Naive thymus-derived CD8-positive, alpha-beta T cell (primary cell): Measurements from ENCODE around the gene DNAJC11. TPM values are rescaled to one million over a fixed set of nuclear protein-coding genes. Genes with fewer than 3 reads are reported as not detected.
"Not testable (repeated sequence)": the region's sequence is repeated elsewhere in the genome, so short reads cannot be mapped to it uniquely, and the experiment has no call there.

Source experiments
- ATAC-seq, 2 donors: fragments of 150-1000 bp; cut with Tn5 transposase in 1 of 2; sonication (Bioruptor Pico), chemical (Tn5 transposase) in 1 of 2; 1 replicate in 1 of 2; 2 replicates in 1 of 2; pipeline ENCODE4 v1.10.0; 2021; ENCODE audit warnings: mild to moderate bottlenecking in 2 of 2, moderate library complexity in 2 of 2
- POLR2A ChIA-PET: fragments of 350-600 bp; sonication (Branson Sonifier 250); formaldehyde crosslinking; loops from one replicate; lab custom pipeline; 2021; ENCODE audit warnings: antibody characterized with exemption; lab: Charles Lee
- DNase-seq, 10 donors: peaks; one replicate each; pipeline versions ENCODE4 v3.0.0 to v3.0.0-alpha.2; 2020 to 2022
- H3K27ac Mint-ChIP-seq, 10 donors: one replicate each; pipeline ENCODE4 v1.8.0; 2020 to 2022; ENCODE audit warnings: mild to moderate bottlenecking in 10 of 10, mixed read lengths in 10 of 10, moderate library complexity in 4 of 10, inconsistent platforms in 1 of 10
- H3K27me3 Mint-ChIP-seq, 5 donors: one replicate each; pipeline ENCODE4 v1.8.0; 2021 to 2022; ENCODE audit warnings: mixed read lengths in 5 of 5
- H3K36me3 Mint-ChIP-seq, 3 donors: one replicate each; pipeline ENCODE4 v1.8.0; 2020 to 2022; ENCODE audit warnings: mixed read lengths in 3 of 3, mild to moderate bottlenecking in 2 of 3, inconsistent platforms in 1 of 3
- H3K4me1 Mint-ChIP-seq, 4 donors: one replicate each; pipeline ENCODE4 v1.8.0; 2021 to 2022; ENCODE audit warnings: mixed read lengths in 4 of 4
- H3K4me3 Mint-ChIP-seq, 10 donors: one replicate each; pipeline ENCODE4 v1.8.0; 2020 to 2022; ENCODE audit warnings: mild to moderate bottlenecking in 10 of 10, mixed read lengths in 10 of 10, moderate library complexity in 6 of 10, inconsistent platforms in 1 of 10
- H3K9me3 Mint-ChIP-seq, 9 donors: one replicate each; pipeline ENCODE4 v1.8.0; 2020 to 2022; ENCODE audit warnings: mixed read lengths in 9 of 9, mild to moderate bottlenecking in 3 of 9, inconsistent platforms in 1 of 9, moderate library complexity in 1 of 9
- polyA plus RNA-seq, 3 donors: library from polyadenylated mRNA; unstranded; fragments of 300-500 nt; fragmentation: Illumina TruSeq; gene quantifications; one replicate each; pipeline ENCODE4 v1.2.3, GENCODE V29; 2021
- total RNA-seq, 8 experiments: library from RNA in 2 of 8; stranded (reverse) in 2 of 8; gene quantifications; one replicate each; pipeline ENCODE4 v1.2.3 and lab custom pipeline; 2021 to 2026

The DNAJC11 gene
- total and polyA plus RNA-seq, 5 experiments from 2014 or later, result 13.2 to 47.4 (median 22.5) TPM

DNA sequence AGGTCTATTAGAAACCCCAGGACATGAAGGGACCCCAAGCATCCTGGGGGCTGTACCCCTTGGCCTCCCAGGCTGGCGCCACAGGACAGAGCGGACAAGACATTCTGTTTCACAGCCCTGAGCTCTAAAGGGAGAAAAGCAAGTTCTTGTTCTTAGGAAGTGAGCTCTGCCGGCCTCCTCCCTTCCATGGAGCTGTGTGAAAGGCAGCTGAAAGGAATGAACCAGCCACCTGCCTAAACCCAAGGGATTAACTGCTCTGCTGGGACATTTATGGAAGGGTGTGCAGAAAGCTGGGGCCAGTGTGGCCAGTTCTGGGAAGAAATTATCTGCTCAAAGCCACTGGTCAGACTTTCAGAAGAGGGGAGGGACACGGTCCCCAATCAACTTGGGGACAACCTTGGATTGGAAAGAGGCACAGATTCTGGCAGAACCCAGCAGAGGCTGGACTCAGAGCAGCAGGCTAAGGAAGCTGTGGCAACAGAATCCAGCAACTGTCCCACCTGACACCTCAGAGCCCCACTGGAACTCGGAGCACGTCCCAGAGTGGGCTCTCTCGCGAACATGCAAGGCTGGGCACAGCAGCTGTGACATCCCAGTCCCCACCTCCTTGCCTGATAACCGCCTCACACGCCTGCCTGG lies 101.1 kb downstream of the DNAJC11 start:
- H3K9me3 Mint-ChIP-seq, result no peaks in the 10 kb centered on the region
- no peak for DNase-seq
- no peaks in the 10 kb centered on the region for H3K27me3 Mint-ChIP-seq
- peak overlapping the region; percentile 96 to 99 (median 99) for H3K4me3 Mint-ChIP-seq
- H3K4me1 Mint-ChIP-seq, result peaks cover 21 to 62% (median 61%) of the 10 kb centered on the region in 4 donors
- POLR2A ChIA-PET, result interaction anchor here (0.6 to 7.9 kb wide), 13 partner anchors 8 to 140 kb away, joined by 3 to 156 read pairs (median 6); partner anchors contain the start of genes NOL9, PHF13, TAS1R1 and THAP3
- ATAC-seq, result peak in 1 of 2 donors; percentile 8
- H3K27ac Mint-ChIP-seq, result peak overlapping the region; percentile 91 to 98 (median 97)
- H3K36me3 Mint-ChIP-seq, result peaks cover 0 to 29% (median 4%) of the 10 kb centered on the region in 3 donors

DNA sequence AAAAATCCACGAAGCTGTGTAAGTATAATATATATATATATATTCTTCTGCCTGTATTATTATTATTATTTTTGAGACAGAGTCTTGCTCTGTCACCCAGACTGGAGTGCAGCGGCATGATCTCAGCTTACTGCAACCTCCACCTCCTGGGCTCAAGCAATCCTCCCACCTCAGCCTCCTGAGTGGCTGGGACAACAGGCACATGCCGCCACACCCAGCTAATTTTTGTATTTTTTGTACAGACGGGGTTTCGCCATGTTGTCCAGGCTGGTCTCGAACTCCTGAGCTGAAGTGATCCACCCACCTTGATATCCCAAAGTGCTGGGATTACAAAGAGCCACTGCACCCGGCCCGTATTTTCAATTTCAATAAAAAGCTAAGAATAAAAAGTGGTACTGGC lies 101.6 kb downstream of the DNAJC11 start:
- not testable (repeated sequence) for DNase-seq, H3K27me3 Mint-ChIP-seq, ATAC-seq, H3K9me3 Mint-ChIP-seq
- Mint-ChIP-seq H3K4me3 (peak overlapping the region; percentile 96 to 99 (median 99)), H3K27ac (peak overlapping the region; percentile 71 to 98 (median 96)), H3K36me3 (peaks cover 0 to 34% (median 4%) of the 10 kb centered on the region in 3 donors), H3K4me1 (peaks cover 24 to 67% (median 64%) of the 10 kb centered on the region in 4 donors)
- POLR2A ChIA-PET, result interaction anchor here (0.8 to 7.9 kb wide), 12 partner anchors 8 to 140 kb away, joined by 3 to 156 read pairs (median 14); partner anchors contain the start of genes NOL9, PHF13, TAS1R1 and THAP3

DNA sequence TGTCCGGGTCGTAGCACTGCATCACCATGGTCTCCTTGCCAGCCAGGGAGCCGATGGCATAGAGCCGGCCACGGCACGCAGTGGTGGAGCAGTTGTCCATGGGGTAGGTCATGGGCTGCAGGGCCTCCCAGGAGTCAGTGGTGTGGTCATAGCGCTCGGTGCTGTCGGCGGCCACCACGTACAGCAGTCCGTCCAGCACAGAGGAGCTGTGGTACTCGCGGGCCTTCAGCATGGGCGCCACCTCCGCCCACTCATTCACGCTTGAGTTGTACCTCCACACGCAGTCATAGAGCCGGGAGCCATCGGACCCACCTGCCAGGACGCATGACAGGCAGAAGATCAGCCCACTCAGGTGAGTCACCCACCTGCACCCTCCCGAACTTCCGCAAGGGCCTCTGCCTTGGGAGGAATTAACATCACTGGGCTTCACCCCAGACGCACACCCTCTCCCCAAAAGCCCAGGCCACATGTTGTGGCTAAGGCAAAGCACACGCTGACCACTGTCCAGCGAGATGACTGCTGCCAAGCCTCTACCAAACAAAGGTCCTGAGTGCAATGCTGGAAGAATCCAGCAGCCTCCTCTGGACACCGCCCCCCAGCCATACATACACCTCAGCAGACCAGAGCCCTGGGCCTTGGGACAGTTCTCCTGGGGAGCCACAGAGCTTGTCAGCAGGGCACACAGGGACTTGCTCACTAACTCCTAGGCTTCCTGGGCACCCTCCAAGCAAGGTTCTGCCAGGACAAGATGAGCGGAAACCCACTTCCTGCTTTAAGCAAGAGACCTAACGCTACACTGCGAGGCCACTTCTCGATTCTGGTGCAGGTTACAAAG lies 102.3 kb downstream of the DNAJC11 start:
- DNase-seq, result peak in 9 of 10 donors; percentile 23 to 73 (median 52)
- POLR2A ChIA-PET, result interaction anchor here (0.6 to 7.9 kb wide), 13 partner anchors 10 to 139 kb away, joined by 3 to 156 read pairs (median 5); partner anchors contain the start of genes NOL9, PHF13, TAS1R1 and THAP3
- Mint-ChIP-seq H3K27me3 (no peaks in the 10 kb centered on the region), H3K9me3 (no peaks in the 10 kb centered on the region), H3K4me3 (peak overlapping the region; percentile 96 to 99 (median 99)), H3K36me3 (peaks cover 0 to 39% (median 4%) of the 10 kb centered on the region in 3 donors), H3K4me1 (peaks cover 24 to 67% (median 65%) of the 10 kb centered on the region in 4 donors), H3K27ac (peak overlapping the region; percentile 71 to 98 (median 90))
- ATAC-seq, result peak; percentile 8 to 24

DNA sequence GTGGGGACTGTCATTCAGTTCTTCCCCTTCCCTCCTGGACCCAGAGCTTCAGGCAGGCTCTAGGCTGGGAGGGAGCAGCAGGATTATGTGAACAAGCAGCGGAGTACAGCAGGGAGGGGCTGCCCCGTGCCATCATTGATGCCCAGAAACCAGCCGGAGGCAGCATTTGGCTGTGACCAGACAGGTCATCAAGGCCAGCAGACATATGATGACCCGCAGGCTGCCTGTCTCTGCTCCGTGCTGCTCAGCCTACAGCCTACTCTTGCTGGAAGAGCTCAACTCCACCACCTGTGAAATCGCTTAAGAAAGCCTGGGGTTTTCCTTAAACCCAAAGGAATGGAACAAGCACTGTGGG lies 103.9 kb downstream of the DNAJC11 start:
- peaks cover 0 to 52% (median 4%) of the 10 kb centered on the region in 3 donors for H3K36me3 Mint-ChIP-seq
- DNase-seq (no peak), ATAC-seq (no peak)
- peak overlapping the region in 6 of 10 donors; percentile 9 to 99 (median 24) for H3K4me3 Mint-ChIP-seq
- H3K27me3 Mint-ChIP-seq, result no peaks in the 10 kb centered on the region
- peaks cover 19 to 65% (median 59%) of the 10 kb centered on the region in 4 donors for H3K4me1 Mint-ChIP-seq
- POLR2A ChIA-PET, result interaction anchor here (0.9 to 1.7 kb wide), 4 partner anchors 8 to 44 kb away, joined by 3 to 7 read pairs (median 4); partner anchors contain the start of gene NOL9
- H3K27ac Mint-ChIP-seq, result peak overlapping the region in 2 of 10 donors; percentile 31 to 62
- H3K9me3 Mint-ChIP-seq, result no peaks in the 10 kb centered on the region

DNA sequence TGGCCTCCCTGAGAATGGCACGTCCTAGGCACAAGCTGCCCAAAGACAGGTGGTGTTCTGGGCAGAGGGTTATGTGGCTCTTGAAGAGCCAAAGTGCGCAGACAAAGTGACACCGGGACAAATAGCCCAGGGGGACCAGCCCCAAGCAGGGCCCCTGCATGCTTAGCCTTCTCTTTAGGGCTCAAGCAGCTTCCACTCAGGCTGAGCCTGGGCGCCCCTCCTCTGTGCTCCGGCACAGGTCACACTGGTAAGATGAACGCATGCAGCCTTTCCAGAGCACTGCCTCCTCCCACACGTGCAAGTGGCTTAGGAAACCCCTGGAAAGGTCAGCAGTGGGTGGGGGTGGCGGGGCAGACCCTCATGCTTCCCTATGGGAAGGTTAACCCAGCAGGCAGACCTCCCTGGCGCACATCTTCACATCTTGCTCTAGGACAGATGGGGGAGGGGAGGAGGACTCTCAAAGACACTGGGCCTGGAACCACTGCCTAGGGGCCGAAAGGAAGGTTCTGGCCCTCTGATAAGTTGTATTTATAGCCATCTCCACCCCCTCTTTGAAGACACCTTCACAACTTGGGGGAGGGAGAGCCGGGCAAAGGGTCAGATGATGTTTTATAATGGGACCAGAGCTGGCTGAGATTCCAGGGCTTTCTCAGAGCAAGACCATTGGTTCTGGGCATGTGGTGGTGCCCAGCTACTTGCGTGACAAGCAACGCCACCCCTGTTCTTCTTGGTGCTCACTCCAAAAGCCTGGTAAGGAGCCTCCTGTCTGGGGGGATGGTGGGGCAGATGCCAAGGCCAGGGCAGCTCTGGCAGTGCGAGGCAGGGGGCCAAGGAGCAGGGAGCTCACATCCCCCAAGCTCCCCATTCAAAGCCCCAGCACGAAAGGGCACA lies 104.5 kb downstream of the DNAJC11 start:
- Mint-ChIP-seq H3K27ac (peak overlapping the region in 5 of 10 donors; percentile 31 to 56 (median 41)), H3K36me3 (peaks cover 0 to 52% (median 4%) of the 10 kb centered on the region in 3 donors), H3K4me1 (peaks cover 19 to 69% (median 61%) of the 10 kb centered on the region in 4 donors), H3K27me3 (no peaks in the 10 kb centered on the region), H3K4me3 (peak overlapping the region in 4 of 10 donors; percentile 11 to 29 (median 24)), H3K9me3 (no peaks in the 10 kb centered on the region)
- ATAC-seq (no peak), DNase-seq (no peak)
- POLR2A ChIA-PET, result interaction anchor here (0.9 to 1.7 kb wide), 3 partner anchors 9 to 43 kb away, joined by 3 to 7 read pairs (median 5); partner anchors contain the start of gene NOL9

DNA sequence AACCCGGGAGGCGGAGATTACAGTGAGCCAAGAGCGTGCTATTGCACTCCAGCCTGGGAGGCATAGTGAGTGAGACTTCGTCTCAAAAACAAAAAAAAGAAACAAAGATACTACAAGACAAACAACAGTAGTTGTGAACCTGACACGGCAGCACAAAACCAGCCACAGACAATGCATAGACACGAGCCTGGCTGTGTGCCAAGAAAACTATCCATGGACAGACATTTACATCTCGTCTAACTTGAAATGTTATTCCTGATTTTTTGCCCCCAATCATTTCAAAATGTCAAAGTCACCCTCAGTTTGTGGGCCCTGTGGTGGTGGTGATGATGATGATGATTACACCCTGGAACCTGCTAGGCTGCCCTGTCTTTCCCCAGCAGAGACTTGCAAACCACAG lies 105.3 kb downstream of the DNAJC11 start:
- peak overlapping the region in 6 of 10 donors; percentile 16 to 68 (median 32) for H3K4me3 Mint-ChIP-seq
- DNase-seq (no peak), ATAC-seq (no peak)
- H3K9me3 Mint-ChIP-seq, result no peaks in the 10 kb centered on the region
- H3K36me3 Mint-ChIP-seq, result peaks cover 0 to 52% (median 4%) of the 10 kb centered on the region in 3 donors
- POLR2A ChIA-PET, result no interaction called here
- H3K27me3 Mint-ChIP-seq, result no peaks in the 10 kb centered on the region
- peaks cover 23 to 75% (median 68%) of the 10 kb centered on the region in 4 donors for H3K4me1 Mint-ChIP-seq
- H3K27ac Mint-ChIP-seq, result peak overlapping the region in 5 of 10 donors; percentile 18 to 62 (median 40)

DNA sequence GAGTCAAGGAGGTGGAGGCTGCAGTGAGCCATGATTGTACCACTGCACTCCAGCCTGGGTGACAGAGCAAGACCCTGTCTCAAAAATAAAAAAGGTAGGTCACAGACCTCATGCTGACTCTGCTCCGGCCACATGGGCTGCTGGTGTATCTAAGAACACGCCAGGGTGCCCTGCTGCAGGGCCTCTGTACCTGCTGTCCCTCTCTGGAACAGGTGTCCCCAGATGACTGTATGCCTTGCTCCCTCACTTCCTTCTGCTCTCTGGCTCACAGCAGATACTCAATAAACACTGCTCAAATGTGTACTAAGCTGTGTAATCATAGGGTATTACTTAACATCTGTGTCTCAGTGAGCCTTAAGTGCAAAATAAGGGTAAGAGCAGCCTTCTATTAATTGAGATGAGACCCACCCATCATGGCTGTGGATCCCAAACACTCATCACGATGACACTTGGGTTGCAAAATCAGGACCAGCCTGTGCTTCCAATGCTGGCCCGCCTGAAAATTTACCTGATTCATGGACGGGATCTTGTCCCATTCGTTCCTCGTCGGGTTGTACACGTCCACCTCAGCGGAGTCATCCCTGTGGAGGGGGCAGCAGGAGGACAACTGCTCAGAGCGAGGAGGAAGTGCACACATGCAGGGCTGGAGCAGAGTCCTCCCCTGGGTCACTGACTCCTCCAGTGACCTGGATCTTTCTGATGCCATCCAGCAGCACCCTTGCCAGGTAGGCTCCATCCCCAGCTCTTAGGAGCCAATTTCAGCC lies 106.5 kb downstream of the DNAJC11 start:
- no peak overlapping the region for H3K4me3 Mint-ChIP-seq
- POLR2A ChIA-PET, result no interaction called here

DNA sequence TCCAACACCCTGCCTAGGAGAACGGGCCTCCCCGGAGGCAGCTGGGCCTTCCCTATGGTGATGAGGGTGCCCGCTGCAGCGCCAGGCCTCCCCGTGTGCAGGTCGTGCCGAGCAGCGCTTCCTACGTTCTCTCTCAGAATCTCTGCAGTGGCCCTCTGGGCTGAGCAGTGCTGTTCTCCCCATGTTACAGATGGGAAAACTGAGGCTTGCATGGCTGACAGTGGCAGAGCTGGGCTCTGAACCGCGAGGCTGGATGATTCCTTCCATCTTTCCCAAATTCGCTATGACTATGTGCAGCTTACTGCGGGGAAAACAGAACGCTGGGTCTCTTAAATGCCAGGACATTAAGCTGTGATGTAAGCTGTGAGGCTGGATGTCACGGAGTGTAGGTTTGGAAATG lies 107.8 kb downstream of the DNAJC11 start:
- no peaks in the 10 kb centered on the region for H3K9me3 Mint-ChIP-seq
- POLR2A ChIA-PET, result interaction anchor here (0.7 kb wide), 1 partner anchor 391 kb away, joined by 5 read pairs; no protein-coding TSS in a partner anchor
- DNase-seq (no peak), ATAC-seq (no peak)
- peaks cover 20 to 73% (median 54%) of the 10 kb centered on the region in 4 donors for H3K4me1 Mint-ChIP-seq
- H3K4me3 Mint-ChIP-seq, result no peak overlapping the region
- H3K27me3 Mint-ChIP-seq, result no peaks in the 10 kb centered on the region
- peaks cover 0 to 67% (median 6%) of the 10 kb centered on the region in 3 donors for H3K36me3 Mint-ChIP-seq
- H3K27ac Mint-ChIP-seq, result peak overlapping the region in 1 of 10 donors; percentile 62

More for the DNA sequence above, 106.5 kb downstream of the DNAJC11 start:
- Mint-ChIP-seq H3K9me3 (no peaks in the 10 kb centered on the region), H3K27ac (peak overlapping the region in 4 of 10 donors; percentile 3 to 71 (median 16)), H3K36me3 (peaks cover 0 to 58% (median 6%) of the 10 kb centered on the region in 3 donors), H3K27me3 (no peaks in the 10 kb centered on the region), H3K4me1 (peaks cover 26 to 82% (median 67%) of the 10 kb centered on the region in 4 donors)
- ATAC-seq (no peak), DNase-seq (no peak)

DNA sequence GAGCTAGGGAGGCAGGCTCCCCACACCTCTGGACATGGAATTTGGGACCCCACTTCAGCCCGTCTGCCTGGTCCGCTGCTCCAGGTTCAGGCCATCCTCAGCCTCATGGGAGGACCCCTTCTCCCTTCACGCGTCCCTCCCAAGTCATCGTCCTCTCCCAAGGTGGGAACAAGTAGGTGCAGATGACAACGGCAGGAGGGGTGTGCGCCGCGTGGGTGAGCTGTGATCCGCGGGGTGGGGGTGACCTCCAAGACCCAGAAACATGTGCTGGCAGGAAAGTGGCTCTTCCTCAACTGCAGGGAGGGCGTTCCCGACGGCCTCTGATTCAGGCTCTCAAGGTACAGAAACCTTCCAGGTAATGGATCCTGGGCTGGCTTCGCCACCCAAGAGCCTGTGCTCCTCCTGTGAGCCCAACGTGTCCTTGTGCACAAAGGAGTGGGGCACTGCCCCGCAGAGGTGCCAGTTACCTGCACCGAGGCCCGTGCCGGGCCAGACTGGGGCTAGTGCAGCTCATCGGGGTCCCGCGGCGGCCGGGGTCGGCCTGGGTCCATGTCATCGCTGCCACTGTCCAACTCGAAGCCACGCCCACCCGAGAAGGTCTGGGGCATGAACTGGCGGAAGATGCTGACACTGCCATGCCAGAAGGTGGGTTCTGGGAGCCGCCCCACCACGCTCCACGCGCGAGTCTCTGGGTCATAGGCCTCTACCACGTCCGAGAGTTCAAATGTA lies 108.6 kb downstream of the DNAJC11 start:
- peak overlapping the region in 2 of 10 donors; percentile 21 to 24 for H3K27ac Mint-ChIP-seq
- H3K4me3 Mint-ChIP-seq, result no peak overlapping the region
- peaks cover 20 to 67% (median 51%) of the 10 kb centered on the region in 4 donors for H3K4me1 Mint-ChIP-seq
- H3K27me3 Mint-ChIP-seq, result no peaks in the 10 kb centered on the region
- DNase-seq (no peak), ATAC-seq (no peak)
- H3K9me3 Mint-ChIP-seq, result no peaks in the 10 kb centered on the region
- POLR2A ChIA-PET, result interaction anchor here (1.1 to 2.7 kb wide), 2 partner anchors 10 to 13 kb away, joined by 3 to 21 read pairs; partner anchors contain the start of genes KLHL21 and ZBTB48
- H3K36me3 Mint-ChIP-seq, result peaks cover 0 to 67% (median 4%) of the 10 kb centered on the region in 3 donors

DNA sequence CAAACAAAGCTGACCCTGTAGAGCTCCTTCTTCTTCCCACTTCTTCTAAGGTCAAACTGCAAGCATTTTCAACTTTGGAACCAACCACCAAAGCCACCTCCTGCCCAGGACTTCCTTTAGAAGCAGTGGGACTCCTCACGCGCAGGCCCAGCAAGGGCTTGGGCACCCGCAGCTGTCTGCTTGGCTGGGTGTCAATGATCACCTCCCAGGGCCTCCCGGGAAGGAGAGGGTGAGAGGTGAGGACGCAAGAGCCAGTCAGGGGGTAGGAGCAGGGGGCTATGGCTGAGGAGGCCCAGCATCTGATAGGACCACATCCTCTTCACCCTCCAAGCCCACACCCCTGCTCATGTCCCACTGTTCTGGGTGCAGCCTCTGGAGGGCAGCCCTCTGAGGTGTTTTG lies 109.2 kb downstream of the DNAJC11 start:
- H3K27ac Mint-ChIP-seq, result peak overlapping the region in 3 of 10 donors; percentile 15 to 67 (median 21)
- H3K4me3 Mint-ChIP-seq, result no peak overlapping the region
- H3K9me3 Mint-ChIP-seq, result no peaks in the 10 kb centered on the region
- H3K4me1 Mint-ChIP-seq, result peaks cover 22 to 67% (median 50%) of the 10 kb centered on the region in 4 donors
- ATAC-seq (no peak), DNase-seq (no peak)
- peaks cover 0 to 64% (median 2%) of the 10 kb centered on the region in 3 donors for H3K36me3 Mint-ChIP-seq
- H3K27me3 Mint-ChIP-seq, result no peaks in the 10 kb centered on the region
- POLR2A ChIA-PET, result interaction anchor here (1.1 to 2.7 kb wide), 2 partner anchors 10 to 12 kb away, joined by 3 to 21 read pairs; partner anchors contain the start of genes KLHL21 and ZBTB48
